ENCODE data around the gene DLG2. TPM values are rescaled to one million over a fixed set of nuclear protein-coding genes. Genes with fewer than 3 reads are reported as not detected.
"Not testable (repeated sequence)": the region's sequence is repeated elsewhere in the genome, so short reads cannot be mapped to it uniquely, and the experiment has no call there.

DLG2 gene
- total RNA-seq, result 1 to 10 TPM; 1.3 to 1.7 TPM

- Mint-ChIP-seq H3K4me1 (peaks cover 42% of the 10 kb centered on the region), H3K9me3 (no peaks in the 10 kb centered on the region), H3K27ac (peak within 1 kb of the TSS; percentile 88), H3K4me3 (peak within 1 kb of the TSS; percentile 94), H3K27me3 (peaks cover 2% of the 10 kb centered on the region), H3K36me3 (ENCODE audit: low read depth) (peaks cover 15% of the 10 kb centered on the region)
- ChIA-PET CTCF (interaction anchor here (0.9 to 2.9 kb wide), 7 partner anchors 10 to 566 kb away, joined by 3 to 12 read pairs (median 4); partner anchors contain the start of genes CCDC83 and TMEM126A), POLR2A (interaction anchor here (0.8 to 5.9 kb wide), 17 partner anchors 8 to 619 kb away, joined by 3 to 88 read pairs (median 4); partner anchors contain the start of genes CCDC83, CREBZF and TMEM126A)
- DNase-seq, result no peak
Observed at GRCh38 chr11:85627332-85627997, at the start of gene DLG2. Gene DLG2 (minus strand): TSS chr11:85627344.

- ChIA-PET CTCF (no interaction called here), POLR2A (interaction anchor here (1.9 to 2.7 kb wide), 2 partner anchors 9 to 12 kb away, joined by 6 to 11 read pairs; partner anchors contain the start of gene CREBZF)
- no peak overlapping the region for H3K4me3 Mint-ChIP-seq
- H3K36me3 Mint-ChIP-seq (ENCODE audit: low read depth), result peaks cover 9% of the 10 kb centered on the region
- no peaks in the 10 kb centered on the region for H3K9me3 Mint-ChIP-seq
- peaks cover 19% of the 10 kb centered on the region for H3K4me1 Mint-ChIP-seq
- peaks cover 2% of the 10 kb centered on the region for H3K27me3 Mint-ChIP-seq
- DNase-seq, result no peak
- no peak overlapping the region for H3K27ac Mint-ChIP-seq
Observed at GRCh38 chr11:85673393-85673792, 46.2 kb upstream of the DLG2 start.

GRCh38 chr11:85672105-85672902 is 45.2 kb upstream of the DLG2 start:
- Mint-ChIP-seq H3K27ac (no peak overlapping the region), H3K36me3 (ENCODE audit: low read depth) (peaks cover 9% of the 10 kb centered on the region), H3K27me3 (no peaks in the 10 kb centered on the region), H3K4me3 (no peak overlapping the region), H3K4me1 (peaks cover 19% of the 10 kb centered on the region), H3K9me3 (no peaks in the 10 kb centered on the region)
- CTCF ChIA-PET, result no interaction called here
- DNase-seq, result no peak
- POLR2A ChIA-PET, result no interaction called here

- POLR2A ChIA-PET; H3K4me3 Mint-ChIP-seq; H3K27me3 Mint-ChIP-seq; H3K36me3 Mint-ChIP-seq (ENCODE audit: low read depth); H3K27ac Mint-ChIP-seq; H3K9me3 Mint-ChIP-seq; CTCF ChIA-PET; DNase-seq: not testable (repeated sequence)
- peaks cover 20% of the 10 kb centered on the region for H3K4me1 Mint-ChIP-seq
Observed at GRCh38 chr11:85670949-85671663, 44.0 kb upstream of the DLG2 start.

- POLR2A ChIA-PET, result interaction anchor here (1.0 kb wide), 1 partner anchor 20 kb away, joined by 5 read pairs; the partner anchor contains the start of gene TMEM126A
- peaks cover 17% of the 10 kb centered on the region for H3K36me3 Mint-ChIP-seq (ENCODE audit: low read depth)
- no peak overlapping the region for H3K4me3 Mint-ChIP-seq
- DNase-seq, result no peak
- no peaks in the 10 kb centered on the region for H3K9me3 Mint-ChIP-seq
- no peak overlapping the region for H3K27ac Mint-ChIP-seq
- peaks cover 20% of the 10 kb centered on the region for H3K4me1 Mint-ChIP-seq
- CTCF ChIA-PET, result interaction anchor here (0.6 to 2.0 kb wide), 7 partner anchors 11 to 187 kb away, joined by 3 to 9 read pairs (median 4); partner anchors contain the start of genes CCDC83 and CCDC89
- no peaks in the 10 kb centered on the region for H3K27me3 Mint-ChIP-seq
Observed at GRCh38 chr11:85668157-85668556, 41.0 kb upstream of the DLG2 start.

- Mint-ChIP-seq H3K9me3 (no peaks in the 10 kb centered on the region), H3K27me3 (no peaks in the 10 kb centered on the region), H3K36me3 (ENCODE audit: low read depth) (peaks cover 24% of the 10 kb centered on the region), H3K4me3 (no peak overlapping the region), H3K4me1 (peaks cover 12% of the 10 kb centered on the region), H3K27ac (no peak overlapping the region)
- no peak for DNase-seq
- ChIA-PET CTCF (interaction anchor here (0.8 kb wide), 1 partner anchor 187 kb away, joined by 3 read pairs; no protein-coding TSS in a partner anchor), POLR2A (interaction anchor here (8.5 kb wide), 1 partner anchor 15 kb away, joined by 220 read pairs; the partner anchor contains the start of gene TMEM126A)
Observed at GRCh38 chr11:85666687-85667086, 39.5 kb upstream of the DLG2 start.

- Mint-ChIP-seq H3K27ac (peak overlapping the region; percentile 44), H3K9me3 (no peaks in the 10 kb centered on the region), H3K4me1 (peaks cover 20% of the 10 kb centered on the region), H3K4me3 (peak overlapping the region; percentile 31), H3K36me3 (ENCODE audit: low read depth) (peaks cover 33% of the 10 kb centered on the region), H3K27me3 (no peaks in the 10 kb centered on the region)
- DNase-seq, result no peak
- ChIA-PET POLR2A (interaction anchor here (1.5 to 8.5 kb wide), 2 partner anchors 14 to 28 kb away, joined by 3 to 220 read pairs; partner anchors contain the start of gene TMEM126A), CTCF (no interaction called here)
Observed at GRCh38 chr11:85665733-85666132, 38.6 kb upstream of the DLG2 start.

- Mint-ChIP-seq H3K27ac (peak within 1 kb of the TSS; percentile 94), H3K27me3 (no peaks in the 10 kb centered on the region), H3K4me1 (peaks cover 28% of the 10 kb centered on the region), H3K36me3 (ENCODE audit: low read depth) (peaks cover 42% of the 10 kb centered on the region), H3K4me3 (peak within 1 kb of the TSS; percentile 97), H3K9me3 (no peaks in the 10 kb centered on the region)
- peak; percentile 96 for DNase-seq
- POLR2A ChIA-PET, result interaction anchor here (0.6 to 8.5 kb wide), 32 partner anchors 9 to 638 kb away, joined by 3 to 220 read pairs (median 4); partner anchors contain the start of genes CCDC83, CCDC89, DLG2 and EED
- CTCF ChIA-PET, result interaction anchor here (0.6 to 2.9 kb wide), 5 partner anchors 14 to 190 kb away, joined by 3 to 15 read pairs (median 7); partner anchors contain the start of genes CCDC83 and TMEM126B
Observed at GRCh38 chr11:85664615-85665481, 37.7 kb upstream of the DLG2 start, which contains the start of gene CREBZF. Gene CREBZF (minus strand): TSS chr11:85665129. CDS start chr11:85664875, 254 bp downstream.

- Mint-ChIP-seq H3K4me3 (peak overlapping the region; percentile 97), H3K27me3 (no peaks in the 10 kb centered on the region), H3K9me3 (no peaks in the 10 kb centered on the region), H3K27ac (peak overlapping the region; percentile 94), H3K4me1 (peaks cover 37% of the 10 kb centered on the region), H3K36me3 (ENCODE audit: low read depth) (peaks cover 49% of the 10 kb centered on the region)
- DNase-seq, result peak; percentile 91
- ChIA-PET POLR2A (interaction anchor here (0.9 to 8.5 kb wide), 28 partner anchors 10 to 639 kb away, joined by 3 to 220 read pairs (median 6); partner anchors contain the start of genes CCDC83, CCDC89, DLG2 and EED), CTCF (interaction anchor here (0.6 to 2.9 kb wide), 7 partner anchors 13 to 191 kb away, joined by 3 to 16 read pairs (median 7); partner anchors contain the start of genes CCDC83, TMEM126A and TMEM126B)
Observed at GRCh38 chr11:85663753-85664614, 36.8 kb upstream of the DLG2 start.

- Mint-ChIP-seq H3K36me3 (ENCODE audit: low read depth) (peaks cover 57% of the 10 kb centered on the region), H3K27me3 (no peaks in the 10 kb centered on the region), H3K4me1 (peaks cover 43% of the 10 kb centered on the region), H3K9me3 (no peaks in the 10 kb centered on the region), H3K4me3 (peak overlapping the region; percentile 97), H3K27ac (peak overlapping the region; percentile 94)
- POLR2A ChIA-PET, result interaction anchor here (0.9 to 8.5 kb wide), 22 partner anchors 11 to 639 kb away, joined by 3 to 220 read pairs (median 7); partner anchors contain the start of genes CCDC83, CCDC89, DLG2 and HIKESHI
- DNase-seq, result no peak
- CTCF ChIA-PET, result interaction anchor here (1.1 to 2.9 kb wide), 6 partner anchors 12 to 192 kb away, joined by 3 to 16 read pairs (median 8); partner anchors contain the start of genes CCDC83, TMEM126A and TMEM126B
Observed at GRCh38 chr11:85663080-85663752, 36.1 kb upstream of the DLG2 start.

All from activated CD4-positive, alpha-beta memory T cell treated with anti-CD3 and anti-CD28 coated beads, Interleukin-2, amount 10 ng/mL, durations not matched to agents 7 days and 5 days (primary cell).